GM18520 (cell line): ENCODE results near the gene GPI.
"Not testable (repeated sequence)": the region's sequence is repeated elsewhere in the genome, so short reads cannot be mapped to it uniquely, and the experiment has no call there.

Experiments
- ATAC-seq: cut with Tn5 transposase; IDR thresholded peaks from one replicate; pipeline ENCODE4 v1.9.1; 2021; ENCODE audit not compliant: unreplicated experiment

Gene GPI

DNA sequence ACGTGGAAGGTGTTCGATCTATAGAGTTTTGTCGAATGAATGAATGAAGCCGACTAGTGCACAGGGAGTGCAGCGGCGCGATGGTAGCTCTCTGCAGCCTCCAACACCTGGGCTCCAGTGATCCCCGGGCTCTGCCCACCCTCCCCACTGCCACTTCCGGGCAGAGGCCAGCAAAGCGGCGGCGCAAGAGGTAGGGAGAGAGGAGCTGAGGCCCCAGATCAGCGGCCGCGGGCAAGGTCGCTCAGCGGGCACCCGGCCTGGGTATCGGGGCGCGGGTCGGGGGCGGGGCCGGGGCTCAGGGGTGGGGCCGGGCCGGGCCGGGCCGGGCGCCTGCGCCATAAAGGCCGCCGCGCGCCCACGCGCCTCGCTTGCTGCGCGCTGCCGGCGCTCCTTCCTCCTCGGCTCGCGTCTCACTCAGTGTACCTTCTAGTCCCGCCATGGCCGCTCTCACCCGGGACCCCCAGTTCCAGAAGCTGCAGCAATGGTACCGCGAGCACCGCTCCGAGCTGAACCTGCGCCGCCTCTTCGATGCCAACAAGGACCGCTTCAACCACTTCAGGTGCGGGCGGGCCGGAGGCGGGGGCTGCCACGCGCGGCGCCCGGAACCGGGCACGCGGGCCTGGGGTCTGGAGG, at the start of gene GPI:
GPI (plus strand) TSS at position 367 of the 633 bp plus-strand sequence; CDS start at position 438, 71 bp downstream.
- peak; percentile 55 for ATAC-seq

DNA sequence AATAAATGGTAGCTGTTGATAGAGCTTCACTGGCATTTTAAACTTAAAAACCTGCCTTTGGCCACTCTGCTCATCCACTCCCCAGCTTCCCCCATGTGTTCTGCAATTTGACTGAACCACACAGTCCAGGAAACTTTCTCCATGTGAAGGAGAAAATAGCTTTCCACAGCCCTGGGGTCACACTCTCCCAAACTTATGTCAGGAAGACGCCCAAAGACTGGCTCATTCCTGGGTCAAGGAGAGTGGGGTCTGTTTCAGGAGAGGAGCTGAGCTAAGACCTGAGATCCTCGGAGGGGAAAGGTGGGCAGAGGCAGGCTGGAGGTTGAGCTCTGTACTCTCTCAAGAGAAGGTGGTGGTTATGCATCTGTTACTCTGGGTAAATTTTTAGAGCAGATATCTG, 48.7 kb upstream of the GPI start:
- no peak for ATAC-seq

DNA sequence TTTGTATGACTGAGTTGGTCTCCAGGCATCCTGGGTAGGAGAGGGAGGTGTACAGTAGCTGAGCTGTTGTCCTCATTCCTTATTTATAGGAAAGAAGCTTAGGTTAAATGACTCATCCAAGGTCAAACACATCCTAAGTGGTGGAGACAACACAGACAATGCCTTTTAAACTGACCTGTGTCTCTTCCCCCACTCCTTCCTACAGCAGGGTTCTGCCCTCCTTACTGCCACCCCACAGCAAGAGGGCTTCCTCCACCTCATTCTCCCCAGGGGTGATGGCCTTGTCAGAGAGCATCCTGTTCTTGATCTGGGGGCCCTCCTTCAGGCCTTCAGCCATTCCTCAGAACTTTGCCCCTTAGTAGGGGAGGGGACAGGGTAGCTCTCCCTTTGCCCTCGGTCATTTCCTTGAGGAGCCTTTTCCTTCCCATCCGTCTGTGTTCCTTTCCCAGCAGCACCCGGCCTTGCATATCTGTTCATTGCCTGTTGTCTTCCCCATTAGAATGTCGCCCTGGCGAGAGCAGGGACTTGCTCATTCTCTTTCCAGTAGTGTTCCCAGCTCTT, 48.2 kb upstream of the GPI start:
- ATAC-seq, result no peak

DNA sequence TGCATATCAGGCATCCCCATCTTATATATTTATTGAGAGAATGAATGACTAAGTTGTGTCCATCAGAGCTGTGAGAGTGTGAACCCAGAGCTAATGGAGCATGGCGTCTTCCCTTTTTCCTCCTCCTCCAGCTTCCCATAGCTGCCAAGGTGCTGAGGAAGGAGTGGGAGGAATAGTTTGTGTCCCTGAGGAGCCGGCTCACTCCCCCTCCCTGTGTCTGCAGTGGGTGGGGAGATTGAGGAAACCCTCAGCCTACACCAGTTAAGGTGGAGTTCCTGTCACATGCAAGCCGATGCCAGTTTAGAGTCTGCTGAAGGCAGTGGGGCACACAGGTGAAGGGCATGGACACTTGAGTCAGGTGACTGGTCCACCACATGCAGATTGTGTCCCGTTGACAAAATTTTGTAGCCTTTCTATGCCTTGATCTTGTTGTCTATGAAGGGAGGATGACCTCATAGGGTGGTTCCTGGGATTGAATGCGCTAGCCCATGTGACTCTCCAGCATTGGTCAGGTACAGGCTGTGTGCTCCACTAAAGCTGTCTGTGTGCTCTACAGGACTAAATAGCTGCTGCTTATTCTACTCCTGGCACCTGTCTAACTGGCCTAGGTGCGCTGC, 47.6 kb upstream of the GPI start:
- no peak for ATAC-seq

GRCh38 chr19:34319230-34319585, 45.8 kb upstream of the GPI start:
- ATAC-seq, result no peak

DNA sequence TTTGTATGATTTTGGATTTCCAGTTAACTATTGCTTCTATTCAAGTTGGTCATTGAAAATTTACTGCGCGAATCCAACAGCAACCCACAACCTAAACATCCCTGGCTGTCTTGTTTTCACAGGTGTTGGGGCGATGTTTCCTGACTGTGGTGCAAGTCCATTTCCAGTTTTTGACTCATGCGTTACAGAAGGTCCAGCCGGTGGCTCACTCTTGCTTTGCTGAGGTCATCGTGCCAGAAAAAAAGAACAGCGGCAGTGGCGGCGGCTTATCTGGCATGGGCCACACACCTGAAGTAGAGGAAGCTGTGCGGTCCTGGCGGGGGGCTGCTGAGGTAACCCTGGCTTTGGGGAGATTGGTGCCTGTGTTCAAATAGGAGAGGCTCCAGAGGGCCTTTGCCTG, 45.2 kb upstream of the GPI start:
- no peak for ATAC-seq

DNA sequence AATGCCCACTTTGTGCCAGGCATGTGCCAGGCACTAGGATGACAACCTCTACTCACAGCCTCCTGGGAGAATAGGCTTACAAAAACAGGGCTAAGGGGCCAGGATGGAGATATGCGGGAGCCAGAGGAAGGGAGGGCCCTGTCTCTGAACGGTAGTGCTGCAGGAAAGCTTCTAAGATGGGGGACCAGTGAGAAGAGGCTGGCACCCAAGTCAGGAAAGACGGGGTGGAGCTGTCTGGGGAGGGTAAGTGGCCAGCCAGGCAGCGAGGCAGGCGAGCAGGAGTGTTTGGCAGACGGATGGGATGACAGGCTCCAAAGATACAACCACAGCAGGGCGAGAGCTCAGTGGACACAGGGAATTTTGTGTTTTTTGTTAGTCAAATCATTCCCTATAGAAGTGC, 44.7 kb upstream of the GPI start:
- no peak for ATAC-seq

DNA sequence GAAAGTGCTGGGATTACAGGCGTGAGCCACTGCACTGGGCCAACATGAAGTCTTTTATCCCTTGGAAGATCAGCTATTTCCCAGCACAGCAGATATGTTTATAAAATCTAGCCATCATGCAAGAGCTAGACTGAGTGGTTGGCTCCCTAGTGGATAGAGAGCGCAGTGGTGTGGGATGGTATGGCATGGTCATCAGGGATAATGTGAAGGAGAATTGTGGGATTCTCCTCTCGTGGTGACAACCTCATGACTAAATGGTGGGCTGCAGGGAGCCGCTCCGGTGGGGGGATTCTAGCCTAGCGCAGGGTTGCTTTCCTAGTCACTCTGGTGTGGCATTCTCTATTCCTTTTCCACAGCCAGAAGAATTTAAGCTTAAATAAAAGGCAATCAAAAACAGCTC, 43.3 kb upstream of the GPI start:
- no peak for ATAC-seq

DNA sequence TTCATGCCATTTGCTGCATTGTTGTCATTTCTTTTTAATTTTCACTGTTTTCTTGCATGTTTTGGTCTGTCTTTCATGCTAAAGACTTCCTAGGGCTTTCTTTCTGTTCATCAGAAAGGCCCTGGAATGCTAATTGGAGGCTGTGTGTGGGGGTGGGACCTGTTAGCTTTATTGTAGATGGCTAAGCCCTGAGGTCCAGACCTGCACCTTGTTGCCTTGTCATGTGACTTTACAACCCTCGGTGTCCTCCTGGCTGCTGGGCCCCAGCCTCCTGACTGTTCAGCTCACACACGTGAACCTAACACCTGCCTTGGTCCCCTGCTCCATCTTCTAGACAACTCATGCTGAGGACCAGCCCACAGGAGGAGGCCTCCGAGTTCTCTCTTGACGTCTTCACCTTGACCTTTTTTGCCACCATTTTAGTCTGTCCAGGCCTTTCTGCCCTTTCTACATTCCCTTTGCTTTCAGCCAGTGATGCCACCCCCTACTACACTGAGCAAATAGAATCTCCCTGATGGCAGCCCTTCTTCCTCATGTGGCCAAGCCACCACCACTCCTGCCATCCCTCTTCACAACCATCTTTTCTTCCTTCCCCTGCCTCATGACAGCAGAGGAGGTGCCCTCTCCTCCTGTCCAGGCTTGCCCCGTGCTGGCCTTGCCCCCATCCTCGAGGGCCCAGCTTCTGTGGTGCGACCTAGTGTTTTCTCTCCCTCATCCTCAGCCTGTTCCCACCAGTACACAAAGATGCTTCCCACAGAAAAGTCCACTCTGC, 41.4 kb upstream of the GPI start:
- no peak for ATAC-seq

DNA sequence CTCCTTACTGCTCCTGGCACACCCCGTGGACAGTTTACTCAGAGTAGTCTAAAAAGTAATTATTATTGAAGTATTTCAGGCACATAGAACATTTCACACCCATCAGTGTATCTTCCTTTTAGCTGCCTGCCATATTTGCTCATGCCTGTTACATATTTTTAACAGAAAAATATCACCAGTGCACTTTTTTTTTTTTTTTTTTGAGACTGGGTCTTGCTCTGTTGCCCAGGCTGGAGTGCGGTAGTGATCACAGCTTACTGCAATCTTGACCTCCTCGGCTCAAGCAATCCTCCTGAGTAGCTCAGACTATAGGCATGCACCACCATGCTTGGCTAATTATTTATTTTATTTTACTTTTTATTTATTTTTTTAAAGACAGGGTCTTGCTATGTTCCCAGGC, 40.7 kb upstream of the GPI start:
- no peak for ATAC-seq

DNA sequence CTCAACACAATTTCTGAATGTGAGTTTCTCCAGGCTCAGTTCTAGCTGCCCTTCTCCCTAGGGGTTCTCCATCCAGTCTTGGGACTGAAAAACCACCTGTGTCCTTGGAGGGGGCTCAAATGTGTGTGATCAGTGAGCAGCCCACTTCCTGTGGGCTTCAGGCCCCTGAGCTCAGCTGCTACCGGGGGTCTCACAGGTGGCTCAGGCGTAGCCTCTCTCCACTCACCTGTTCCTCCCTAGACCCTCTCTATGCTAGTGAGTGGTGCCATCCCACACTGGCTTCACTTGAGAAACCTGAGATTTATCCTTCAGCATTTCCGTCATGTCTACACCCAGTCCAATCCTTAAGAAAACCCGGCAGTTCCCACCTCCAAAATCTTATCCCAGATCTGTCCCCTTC, 39.8 kb upstream of the GPI start:
- ATAC-seq, result no peak

DNA sequence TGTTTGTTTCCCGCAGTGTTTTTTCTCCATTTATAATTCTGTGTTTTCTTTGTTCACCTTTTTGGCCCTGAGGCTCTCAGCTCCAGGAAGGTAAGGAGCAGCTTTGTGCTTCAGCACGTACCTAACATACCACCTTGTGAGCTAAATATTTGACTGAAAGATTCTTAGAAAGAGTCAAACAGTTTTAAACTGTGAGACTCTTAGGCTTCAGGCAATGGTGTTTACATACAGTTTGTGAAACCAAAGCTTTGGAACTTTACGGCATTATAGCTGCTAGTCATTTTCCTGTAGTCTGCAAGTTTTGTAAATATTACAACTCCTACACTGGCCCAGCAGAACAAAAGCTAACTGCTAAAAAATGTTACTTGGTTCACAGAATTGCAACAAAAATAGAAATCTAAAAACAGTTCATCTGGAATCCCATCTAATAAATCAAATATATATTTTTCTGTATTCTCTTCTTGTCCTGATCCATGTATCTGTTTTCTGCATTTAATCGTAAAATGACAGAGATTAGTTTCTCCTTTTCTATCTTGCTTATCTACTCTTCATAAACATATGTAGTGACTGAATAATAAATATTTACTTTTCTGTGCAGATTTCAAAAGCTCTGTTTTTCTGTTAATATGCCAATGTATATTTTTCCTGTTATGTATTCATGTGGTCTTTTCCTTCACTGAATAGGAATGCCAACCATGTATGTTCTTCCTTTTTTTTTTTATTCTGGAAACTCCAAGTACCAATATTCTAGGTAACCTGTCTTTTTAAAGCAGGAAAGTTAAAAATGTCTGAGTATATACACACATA, 38.8 kb upstream of the GPI start:
- ATAC-seq, result no peak

- ATAC-seq, result no peak
Measured at GRCh38 chr19:34327851-34328250, 37.1 kb upstream of the GPI start.

GRCh38 chr19:34328982-34329381, 36.0 kb upstream of the GPI start:
- no peak for ATAC-seq

GRCh38 chr19:34330116-34330515, 34.9 kb upstream of the GPI start:
- ATAC-seq, result no peak

- ATAC-seq, result not testable (repeated sequence)
Measured at GRCh38 chr19:34330596-34330995, 34.4 kb upstream of the GPI start.

GRCh38 chr19:34331596-34331995, 33.4 kb upstream of the GPI start:
- not testable (repeated sequence) for ATAC-seq

DNA sequence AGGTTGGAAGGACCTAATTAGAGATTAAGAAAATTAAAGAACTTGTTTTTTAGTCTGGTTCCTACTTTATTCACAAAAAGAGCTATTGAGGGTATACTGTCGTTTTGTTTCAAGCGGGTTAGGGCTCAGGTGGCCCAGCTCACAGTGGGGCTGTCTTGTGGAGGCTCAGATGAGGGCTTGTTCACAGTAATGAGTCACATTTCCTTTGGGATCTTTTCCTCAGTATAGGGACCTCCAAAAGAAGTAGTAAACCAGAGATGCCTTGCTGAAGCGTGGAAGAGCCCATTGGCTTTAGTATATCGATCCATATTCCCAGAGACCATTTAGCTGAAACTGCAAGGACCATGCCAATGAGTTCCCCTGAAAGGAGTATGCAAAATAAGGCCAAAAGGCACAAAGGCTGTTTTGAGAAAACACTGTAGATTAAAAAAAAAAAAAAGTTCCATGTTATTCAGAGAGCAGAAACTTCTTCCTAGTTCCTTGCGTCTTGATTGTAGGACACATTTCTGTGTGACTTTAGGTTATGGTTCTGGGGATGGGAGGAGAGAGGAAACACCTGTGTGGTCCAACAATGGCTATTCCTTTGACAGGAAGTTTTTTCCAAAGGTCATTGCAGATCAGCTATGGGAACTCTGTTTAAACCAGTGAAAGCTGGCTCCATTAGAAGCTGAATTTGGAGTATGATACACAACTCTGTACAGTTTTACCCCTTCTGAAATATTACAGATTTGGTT, 32.8 kb upstream of the GPI start:
- ATAC-seq, result no peak

GRCh38 chr19:34335914-34336313, 29.1 kb upstream of the GPI start:
- ATAC-seq, result no peak

- ATAC-seq, result no peak
Measured at GRCh38 chr19:34336781-34337271, 28.2 kb upstream of the GPI start.
